ENCODE data around the gene CLCN3. TPM values are rescaled to one million over a fixed set of nuclear protein-coding genes. Genes with fewer than 3 reads are reported as not detected.

Gene CLCN3
- total and polyA plus RNA-seq, 2 of the 4 experiments (the other 2 are of a cell fraction), result 13.0 to 22.8 TPM

DNA sequence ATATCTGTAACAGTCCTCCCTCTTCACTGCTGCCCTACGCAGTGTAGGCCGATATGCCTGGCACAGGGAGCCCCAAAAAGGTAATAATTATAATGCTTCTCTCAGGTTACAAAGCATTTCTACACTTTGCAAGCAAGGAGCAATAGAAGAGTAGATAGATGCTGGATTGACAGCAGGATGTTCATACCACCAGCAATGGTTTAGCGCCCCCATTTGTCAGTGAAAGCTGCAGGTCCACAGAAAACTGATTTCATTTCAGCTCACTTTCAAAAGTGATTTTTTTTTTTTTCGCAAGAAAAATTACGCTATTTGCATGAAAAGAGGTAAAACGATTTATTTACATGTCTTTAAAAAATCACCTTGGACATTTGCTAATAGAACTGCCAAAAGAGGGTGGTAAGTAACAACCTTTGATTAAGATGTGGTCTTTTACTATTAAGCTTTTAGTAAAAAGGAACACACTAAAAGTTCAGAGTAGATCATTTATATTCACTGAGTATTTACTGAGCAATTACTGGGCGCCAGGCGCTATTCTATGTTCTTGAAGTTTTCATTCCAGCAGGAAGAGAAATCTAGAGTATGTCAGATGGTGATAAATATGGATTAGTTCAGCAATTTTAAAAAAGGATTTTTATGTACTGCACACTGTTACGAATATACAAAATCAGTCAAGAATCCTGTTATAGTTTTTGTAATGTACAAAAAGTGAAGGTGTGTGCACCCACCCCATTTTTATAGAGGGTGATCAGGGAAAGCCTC is 103.0 kb downstream of the CLCN3 start:
- Histone ChIP-seq H3K4ac (ENCODE audit: low read depth, low read length) (no peak overlapping the region), H2AK5ac (ENCODE audit: low read depth, low read length) (no peak overlapping the region), H4K91ac (ENCODE audit: insufficient read depth, low read depth, low read length) (no peak overlapping the region), H4K8ac (ENCODE audit: low read depth in 2 of 2, low read length in 2 of 2) (no peak overlapping the region), H3K4me1 (ENCODE audit: control insufficient read depth, insufficient read depth, low read length) (peaks cover 5% of the 10 kb centered on the region; the same call in 1 of the 2 replicates), H3K4me3 (ENCODE audit: insufficient read depth, low read depth, low read length) (no peak overlapping the region), H2BK20ac (ENCODE audit: low read depth, low read length) (no peak overlapping the region), H3K9me3 (ENCODE audit: control insufficient read depth, insufficient read depth, low read length) (no peaks in the 10 kb centered on the region), H2AFZ (replicated peaks; ENCODE audit: low read length, poor library complexity) (no peak overlapping the region), H2BK15ac (ENCODE audit: low read depth, low read length) (no peak overlapping the region), H3K56ac (ENCODE audit: extremely low read depth, insufficient read depth, low read length) (no peak overlapping the region), H3K18ac (ENCODE audit: low read depth, low read length) (no peak overlapping the region), H3K9ac (ENCODE audit: low read depth, low read length) (no peak overlapping the region), H3K9me1 (ENCODE audit: insufficient read depth, low read length) (no peaks in the 10 kb centered on the region; the same call in 1 of the 2 replicates), H2AK9ac (replicated peaks; ENCODE audit: low read depth, low read length, poor library complexity) (no peak overlapping the region), H3K4me2 (ENCODE audit: low read depth, low read length) (no peak overlapping the region), H3K27ac (ENCODE audit: insufficient read depth, low read length) (no peak overlapping the region), H3K23ac (ENCODE audit: low read depth, low read length) (no peak overlapping the region), H2BK5ac (ENCODE audit: low read depth, low read length, poor library complexity, severe bottlenecking) (no peak overlapping the region), H2BK120ac (ENCODE audit: low read depth, low read length) (no peak overlapping the region), H4K5ac (ENCODE audit: low read depth, low read length) (no peak overlapping the region), H3K14ac (replicated peaks; ENCODE audit: low read depth, low read length) (no peak overlapping the region), H3K79me1 (ENCODE audit: low read depth in 1 of 2, low read length in 2 of 2) (no peaks in the 10 kb centered on the region), H3K36me3 (ENCODE audit: control insufficient read depth, insufficient read depth, low read length) (peaks cover 4% of the 10 kb centered on the region), H4K20me1 (ENCODE audit: insufficient read depth, low read length) (no peaks in the 10 kb centered on the region), H3K27me3 (ENCODE audit: control insufficient read depth, insufficient read depth, low read length) (no peaks in the 10 kb centered on the region)
- ChIA-PET POLR2A (ENCODE audit: unreplicated experiment) (no interaction called here), CTCF (interaction anchor here (0.7 kb wide), 1 partner anchor 110 kb away, joined by 3 read pairs; no protein-coding TSS in a partner anchor)
- DNase-seq (no peak), ATAC-seq (ENCODE audit: low read depth) (no peak; the same call in 1 of the 2 replicates)
- intact Hi-C loops (cut with micrococcal nuclease) (no loop called here), dilution Hi-C loops (cut with HindIII; ENCODE audit: low sequenced_read_pairs, unreplicated experiment) (no loop called here), in situ Hi-C loops (cut with MboI; ENCODE audit: low sequenced_read_pairs) (no loop called here)
- WGBS, 2 experiments (ENCODE audit: extremely low coverage in 2 of 2, insufficient read length in 1 of 2), result no CpG with 5 or more reads among the region's 9 CpGs
- TF ChIP-seq RCOR1 (IDR thresholded peaks at IDR 0.05; ENCODE audit: insufficient replicate concordance, low read length) (no peak), MAZ (IDR thresholded peaks at IDR 0.05; ENCODE audit: borderline replicate concordance, low read depth, low read length) (no peak), CEBPB (IDR thresholded peaks at IDR 0.05; ENCODE audit: low read depth, low read length) (no peak), ELK1 (IDR thresholded peaks at IDR 0.05; ENCODE audit: borderline replicate concordance, low read depth, low read length) (no peak)
- TF ChIP-seq, protein P1, sequence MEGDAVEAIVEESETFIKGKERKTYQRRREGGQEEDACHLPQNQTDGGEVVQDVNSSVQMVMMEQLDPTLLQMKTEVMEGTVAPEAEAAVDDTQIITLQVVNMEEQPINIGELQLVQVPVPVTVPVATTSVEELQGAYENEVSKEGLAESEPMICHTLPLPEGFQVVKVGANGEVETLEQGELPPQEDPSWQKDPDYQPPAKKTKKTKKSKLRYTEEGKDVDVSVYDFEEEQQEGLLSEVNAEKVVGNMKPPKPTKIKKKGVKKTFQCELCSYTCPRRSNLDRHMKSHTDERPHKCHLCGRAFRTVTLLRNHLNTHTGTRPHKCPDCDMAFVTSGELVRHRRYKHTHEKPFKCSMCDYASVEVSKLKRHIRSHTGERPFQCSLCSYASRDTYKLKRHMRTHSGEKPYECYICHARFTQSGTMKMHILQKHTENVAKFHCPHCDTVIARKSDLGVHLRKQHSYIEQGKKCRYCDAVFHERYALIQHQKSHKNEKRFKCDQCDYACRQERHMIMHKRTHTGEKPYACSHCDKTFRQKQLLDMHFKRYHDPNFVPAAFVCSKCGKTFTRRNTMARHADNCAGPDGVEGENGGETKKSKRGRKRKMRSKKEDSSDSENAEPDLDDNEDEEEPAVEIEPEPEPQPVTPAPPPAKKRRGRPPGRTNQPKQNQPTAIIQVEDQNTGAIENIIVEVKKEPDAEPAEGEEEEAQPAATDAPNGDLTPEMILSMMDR (conservative IDR thresholded peaks at IDR 0.05; ENCODE audit: low read depth, low read length), result 0 out of 2 replicates have a peak, but pooled peaks have one; percentile 15
- no TSS peak for BruUV-seq (replicated peaks)
